Caco-2 (cell line): ENCODE results near the gene PFKP. TPM values are rescaled to one million over a fixed set of nuclear protein-coding genes. Genes with fewer than 3 reads are reported as not detected.

ENCODE experiments used
- BruUV-seq: library from RNA; stranded (reverse); fragments of 400-500 nt; replicated peaks from 2 replicates; lab custom pipeline; 2021; lab: Mats Ljungman, UMichigan
- CTCF ChIA-PET: fragments of 300-600 bp; sonication (Branson Sonifier 250); formaldehyde crosslinking; loops from one replicate; lab custom pipeline; 2022; ENCODE audit warnings: antibody characterized with exemption; lab: Charles Lee
- POLR2A ChIA-PET: fragments of 300-600 bp; sonication (Branson Sonifier 250); formaldehyde crosslinking; loops from one replicate; lab custom pipeline; 2022; ENCODE audit warnings: antibody characterized with exemption; lab: Charles Lee
- DNase-seq, 2 experiments: peaks; one replicate each; pipeline versions ENCODE4 v3.0.0 to v3.0.0-alpha.2; 2020 to 2022
- H3K27me3 ChIP-seq: replicated peaks from 2 replicates; pipeline ENCODE4 v1.6.0; 2011; ENCODE audit warnings: low read length; ENCODE audit not compliant: control insufficient read depth, insufficient read depth
- H3K36me3 ChIP-seq: 2 replicates; pipeline ENCODE4 v1.5.1; 2011; ENCODE audit warnings: low read length; ENCODE audit not compliant: control insufficient read depth, insufficient read depth
- H3K4me1 ChIP-seq: fragments of 250-450 bp; sonication (Bioruptor Pico); 2 replicates; pipeline ENCODE4 v1.5.1; 2020; ENCODE audit warnings: mild to moderate bottlenecking
- H3K4me3 ChIP-seq: 2 replicates; pipeline ENCODE4 v1.5.1; 2011; ENCODE audit warnings: low read depth, mild to moderate bottlenecking, control low read depth, low read length
- H3K9me3 ChIP-seq: fragments of 250-450 bp; sonication (Bioruptor Pico); 2 replicates; pipeline ENCODE4 v1.5.1; 2020; ENCODE audit warnings: mild to moderate bottlenecking, moderate library complexity
- H3K27ac Mint-ChIP-seq: one replicate; pipeline ENCODE4 v1.8.0; 2022; ENCODE audit warnings: mixed read lengths; ENCODE audit not compliant: unreplicated experiment
- H3K27me3 Mint-ChIP-seq: one replicate; pipeline ENCODE4 v1.8.0; 2022; ENCODE audit warnings: mixed read lengths; ENCODE audit not compliant: insufficient read depth, unreplicated experiment
- H3K36me3 Mint-ChIP-seq: one replicate; pipeline ENCODE4 v1.8.0; 2022; ENCODE audit warnings: mild to moderate bottlenecking, mixed read lengths; ENCODE audit not compliant: insufficient read depth, unreplicated experiment
- H3K4me1 Mint-ChIP-seq: one replicate; pipeline ENCODE4 v1.8.0; 2022; ENCODE audit warnings: low read depth, mixed read lengths; ENCODE audit not compliant: unreplicated experiment
- H3K4me3 Mint-ChIP-seq: one replicate; pipeline ENCODE4 v1.8.0; 2022; ENCODE audit warnings: mild to moderate bottlenecking, moderate library complexity, mixed read lengths; ENCODE audit not compliant: unreplicated experiment
- H3K9me3 Mint-ChIP-seq: one replicate; pipeline ENCODE4 v1.8.0; 2022; ENCODE audit warnings: mixed read lengths; ENCODE audit not compliant: unreplicated experiment
- CTCF ChIP-seq, 2 experiments: fragments of 200-600 bp in 1 of 2; IDR thresholded peaks; 1 replicate in 1 of 2; 2 replicates in 1 of 2; pipeline versions ENCODE4 v1.5.1 to v1.8.0; 2011 to 2022; ENCODE audit warnings: antibody characterized with exemption in 1 of 2, control low read depth in 1 of 2, inconsistent platforms in 1 of 2, low read depth in 1 of 2, low read length in 1 of 2, mild to moderate bottlenecking in 1 of 2, moderate library complexity in 1 of 2; ENCODE audit not compliant: insufficient read depth in 1 of 2, severe bottlenecking in 1 of 2, unreplicated experiment in 1 of 2
- intact Hi-C: fragments of 100-400 bp; cut with micrococcal nuclease; formaldehyde crosslinking; loops from one replicate; pipeline ENCODE4 v1.10.0; 2022; ENCODE audit not compliant: unreplicated experiment
- total RNA-seq: library from RNA; stranded (reverse); gene quantifications from 2 replicates; pipeline ENCODE4 v1.2.3, GENCODE V29; 2022

The PFKP gene
- total RNA-seq, 1 experiment from 2014 or later = 218 TPM

- Mint-ChIP-seq H3K27me3 (peaks cover 29% of the 10 kb centered on the region), H3K4me3 (no peak overlapping the region), H3K36me3 (no peaks in the 10 kb centered on the region), H3K4me1 (no peaks in the 10 kb centered on the region), H3K9me3 (no peaks in the 10 kb centered on the region), H3K27ac (no peak overlapping the region)
- no peak for DNase-seq
- Histone ChIP-seq H3K4me3 (no peak overlapping the region), H3K9me3 (no peaks in the 10 kb centered on the region), H3K27me3 (peaks cover 2% of the 10 kb centered on the region; the same call in 1 of the 2 replicates), H3K4me1 (no peaks in the 10 kb centered on the region), H3K36me3 (no peaks in the 10 kb centered on the region)
- POLR2A ChIA-PET = no interaction called here
- TF ChIP-seq CTCF (IDR thresholded peaks at IDR 0.05; ENCODE audit: insufficient read depth in 1 of 2, low read depth in 1 of 2, low read length in 1 of 2, severe bottlenecking in 1 of 2, unreplicated experiment in 1 of 2) = no peak
- intact Hi-C loops = no loop called here
- no TSS peak for BruUV-seq
- CTCF ChIA-PET = no interaction called here
Measured at GRCh38 chr10:3025026-3025683, 42.2 kb upstream of the PFKP start.

GRCh38 chr10:3027866-3028265 is 39.5 kb upstream of the PFKP start:
- no peaks in the 10 kb centered on the region for H3K4me1 ChIP-seq
- H3K27me3 ChIP-seq = no peaks in the 10 kb centered on the region
- DNase-seq = no peak
- no peak overlapping the region for H3K4me3 ChIP-seq
- Mint-ChIP-seq H3K27ac (no peak overlapping the region), H3K9me3 (no peaks in the 10 kb centered on the region), H3K27me3 (peaks cover 22% of the 10 kb centered on the region), H3K36me3 (no peaks in the 10 kb centered on the region), H3K4me1 (no peaks in the 10 kb centered on the region), H3K4me3 (no peak overlapping the region)
- TF ChIP-seq CTCF (IDR thresholded peaks at IDR 0.05; ENCODE audit: insufficient read depth in 1 of 2, low read depth in 1 of 2, low read length in 1 of 2, severe bottlenecking in 1 of 2, unreplicated experiment in 1 of 2) = no peak
- POLR2A ChIA-PET = no interaction called here
- intact Hi-C loops = no loop called here
- CTCF ChIA-PET = no interaction called here
- H3K36me3 ChIP-seq = no peaks in the 10 kb centered on the region
- H3K9me3 ChIP-seq = peaks cover 7% of the 10 kb centered on the region; the same call in 1 of the 2 replicates
- BruUV-seq = no TSS peak

- H3K4me3 Mint-ChIP-seq = no peak overlapping the region
- ChIA-PET CTCF (interaction anchor here (0.6 kb wide), 1 partner anchor 47 kb away, joined by 4 read pairs; no protein-coding TSS in a partner anchor), POLR2A (no interaction called here)
- H3K9me3 Mint-ChIP-seq = no peaks in the 10 kb centered on the region
- no peak for DNase-seq
- intact Hi-C loops = no loop called here
- no peak overlapping the region for H3K4me3 ChIP-seq
- H3K9me3 ChIP-seq = peaks cover 7% of the 10 kb centered on the region; the same call in 1 of the 2 replicates
- no peaks in the 10 kb centered on the region for H3K27me3 ChIP-seq
- no peaks in the 10 kb centered on the region for H3K36me3 ChIP-seq
- no peaks in the 10 kb centered on the region for H3K4me1 Mint-ChIP-seq
- H3K27me3 Mint-ChIP-seq = peaks cover 17% of the 10 kb centered on the region
- no TSS peak for BruUV-seq
- no peaks in the 10 kb centered on the region for H3K36me3 Mint-ChIP-seq
- no peak overlapping the region for H3K27ac Mint-ChIP-seq
- H3K4me1 ChIP-seq = no peaks in the 10 kb centered on the region
- TF ChIP-seq CTCF (IDR thresholded peaks at IDR 0.05; ENCODE audit: insufficient read depth in 1 of 2, low read depth in 1 of 2, low read length in 1 of 2, severe bottlenecking in 1 of 2, unreplicated experiment in 1 of 2) = no peak
Measured at GRCh38 chr10:3028441-3028840, 38.9 kb upstream of the PFKP start.
